Stimulated activated memory B cell treated with anti-CD40 and anti-IgM and Interleukin-4, amounts not matched to agents 10 μg/mL and 1 μg/mL and 100 μg/mL, for 72 hours (primary cell): ENCODE measurements around the gene ZNF189.
A peak's percentile ranks its signal among the peaks of the same experiment; 100 is the strongest.

ENCODE experiments used
- ATAC-seq: fragments of 150-1000 bp; cut with Tn5 transposase; 2 replicates; pipeline ENCODE4 v1.10.0; 2021
- H3K27ac Mint-ChIP-seq: one replicate; pipeline ENCODE4 v1.8.0; 2022; ENCODE audit warnings: mild to moderate bottlenecking, mixed read lengths
- H3K27me3 Mint-ChIP-seq: one replicate; pipeline ENCODE4 v1.8.0; 2022; ENCODE audit warnings: mixed read lengths
- H3K36me3 Mint-ChIP-seq: one replicate; pipeline ENCODE4 v1.8.0; 2022; ENCODE audit warnings: mixed read lengths
- H3K4me1 Mint-ChIP-seq: one replicate; pipeline ENCODE4 v1.8.0; 2022; ENCODE audit warnings: mixed read lengths
- H3K4me3 Mint-ChIP-seq: one replicate; pipeline ENCODE4 v1.8.0; 2022; ENCODE audit warnings: mild to moderate bottlenecking, moderate library complexity, mixed read lengths
- H3K9me3 Mint-ChIP-seq: one replicate; pipeline ENCODE4 v1.8.0; 2022; ENCODE audit warnings: mixed read lengths

Gene ZNF189

DNA sequence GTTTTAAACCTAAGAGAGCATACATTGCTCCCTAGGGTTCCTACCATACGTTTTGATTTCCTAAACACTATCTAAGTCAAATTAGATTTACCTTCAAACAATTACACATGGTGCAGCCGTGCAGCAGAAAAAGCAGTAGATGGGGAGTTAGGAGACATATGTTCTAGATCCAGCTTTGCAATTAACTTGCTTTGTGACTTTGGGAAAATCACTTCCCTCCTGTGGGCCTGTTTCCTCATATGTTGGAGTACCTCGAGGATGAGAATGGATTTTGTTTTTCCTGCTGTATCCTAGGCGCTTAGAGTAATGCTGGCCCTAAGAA is 944 bp upstream of the ZNF189 start:
- Mint-ChIP-seq H3K9me3 (peaks cover 7% of the 10 kb centered on the region), H3K27me3 (no peaks in the 10 kb centered on the region), H3K27ac (peak overlapping the region; percentile 91), H3K36me3 (peaks cover 58% of the 10 kb centered on the region), H3K4me1 (peaks cover 64% of the 10 kb centered on the region), H3K4me3 (peak overlapping the region; percentile 90)
- ATAC-seq, result no peak

DNA sequence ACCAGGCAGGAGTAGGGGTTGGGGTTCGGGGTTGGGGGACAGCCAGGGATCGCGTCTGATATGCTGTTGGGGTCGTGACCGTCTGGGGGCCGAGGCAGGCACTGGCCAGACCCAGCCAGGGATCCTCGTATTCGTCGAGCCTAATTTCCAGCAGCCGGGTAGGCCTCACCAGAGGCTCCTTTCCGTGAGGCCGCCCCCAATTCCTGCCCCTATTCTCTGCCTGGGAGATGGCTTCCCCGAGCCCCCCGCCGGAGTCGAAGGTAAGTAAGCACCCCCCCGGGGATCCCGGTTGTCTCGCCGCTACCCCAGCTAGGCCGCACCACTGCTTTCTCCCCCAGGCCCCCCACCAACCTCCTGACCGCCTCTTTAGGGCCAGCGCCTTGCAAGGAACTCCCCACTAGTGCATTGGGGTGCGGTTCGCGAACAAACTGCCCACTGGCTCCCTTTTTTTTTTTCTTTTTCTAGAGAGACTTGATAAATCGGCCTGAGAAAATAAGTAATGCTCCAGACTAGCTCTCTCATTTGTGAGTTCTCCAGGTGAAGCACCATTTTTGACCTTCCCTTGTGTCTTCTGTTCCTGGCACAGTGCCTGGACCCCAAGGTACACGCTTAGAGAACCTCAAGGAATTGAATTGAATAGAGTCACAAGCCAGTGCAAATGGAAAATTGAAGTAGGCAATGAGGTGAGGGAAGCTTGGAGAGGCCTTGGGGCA is 435 bp downstream of the ZNF189 start:
- peak overlapping the region; percentile 91 for H3K27ac Mint-ChIP-seq
- H3K9me3 Mint-ChIP-seq, result peaks cover 11% of the 10 kb centered on the region
- peaks cover 59% of the 10 kb centered on the region for H3K36me3 Mint-ChIP-seq
- peaks cover 73% of the 10 kb centered on the region for H3K4me1 Mint-ChIP-seq
- H3K4me3 Mint-ChIP-seq, result peak overlapping the region; percentile 90
- no peaks in the 10 kb centered on the region for H3K27me3 Mint-ChIP-seq
- peak; percentile 11 for ATAC-seq

DNA sequence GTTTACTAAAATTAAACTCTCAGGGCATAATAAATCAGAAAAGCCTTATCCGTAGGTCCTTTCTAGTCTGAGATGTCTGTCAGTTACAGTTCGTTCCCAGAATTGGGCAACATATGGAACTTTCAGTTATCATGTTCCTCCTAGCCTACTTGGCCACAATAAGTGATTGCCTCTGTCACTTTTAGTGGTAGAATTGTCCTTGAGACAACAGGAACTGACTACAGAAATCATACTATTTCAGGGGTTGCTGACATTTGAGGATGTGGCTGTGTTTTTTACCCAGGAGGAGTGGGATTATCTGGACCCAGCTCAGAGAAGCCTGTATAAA is 956 bp downstream of the ZNF189 start:
- peaks cover 67% of the 10 kb centered on the region for H3K4me1 Mint-ChIP-seq

DNA sequence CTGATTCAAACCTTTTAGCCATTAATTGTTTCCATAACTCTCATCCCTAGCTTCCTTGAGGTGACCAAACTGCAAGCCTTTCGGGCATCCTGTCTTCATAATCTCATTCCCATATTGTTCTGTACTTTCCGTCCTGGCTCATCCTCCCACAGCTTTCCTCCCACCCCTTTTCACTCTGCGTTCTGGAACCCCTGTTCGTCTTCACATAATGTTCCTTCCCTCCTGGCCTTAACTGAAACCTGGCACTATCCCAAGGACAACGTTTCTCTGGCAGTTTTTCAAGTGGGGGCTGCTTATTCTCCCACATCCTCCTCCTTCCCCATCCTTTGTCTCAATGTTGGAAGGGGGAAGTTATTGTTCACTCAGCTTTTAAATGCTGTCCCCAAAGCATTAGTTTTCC is 1.5 kb downstream of the ZNF189 start:
- no peaks in the 10 kb centered on the region for H3K27me3 Mint-ChIP-seq
- ATAC-seq, result no peak
- H3K4me1 Mint-ChIP-seq, result peaks cover 62% of the 10 kb centered on the region
- H3K27ac Mint-ChIP-seq, result peak overlapping the region; percentile 91
- peaks cover 12% of the 10 kb centered on the region for H3K9me3 Mint-ChIP-seq
- peak overlapping the region; percentile 90 for H3K4me3 Mint-ChIP-seq
- peaks cover 59% of the 10 kb centered on the region for H3K36me3 Mint-ChIP-seq

More for the DNA sequence above, 956 bp downstream of the ZNF189 start:
- Mint-ChIP-seq H3K4me3 (peak overlapping the region; percentile 90), H3K27me3 (no peaks in the 10 kb centered on the region), H3K27ac (peak overlapping the region; percentile 91), H3K9me3 (peaks cover 11% of the 10 kb centered on the region), H3K36me3 (peaks cover 59% of the 10 kb centered on the region)
- ATAC-seq, result no peak

DNA sequence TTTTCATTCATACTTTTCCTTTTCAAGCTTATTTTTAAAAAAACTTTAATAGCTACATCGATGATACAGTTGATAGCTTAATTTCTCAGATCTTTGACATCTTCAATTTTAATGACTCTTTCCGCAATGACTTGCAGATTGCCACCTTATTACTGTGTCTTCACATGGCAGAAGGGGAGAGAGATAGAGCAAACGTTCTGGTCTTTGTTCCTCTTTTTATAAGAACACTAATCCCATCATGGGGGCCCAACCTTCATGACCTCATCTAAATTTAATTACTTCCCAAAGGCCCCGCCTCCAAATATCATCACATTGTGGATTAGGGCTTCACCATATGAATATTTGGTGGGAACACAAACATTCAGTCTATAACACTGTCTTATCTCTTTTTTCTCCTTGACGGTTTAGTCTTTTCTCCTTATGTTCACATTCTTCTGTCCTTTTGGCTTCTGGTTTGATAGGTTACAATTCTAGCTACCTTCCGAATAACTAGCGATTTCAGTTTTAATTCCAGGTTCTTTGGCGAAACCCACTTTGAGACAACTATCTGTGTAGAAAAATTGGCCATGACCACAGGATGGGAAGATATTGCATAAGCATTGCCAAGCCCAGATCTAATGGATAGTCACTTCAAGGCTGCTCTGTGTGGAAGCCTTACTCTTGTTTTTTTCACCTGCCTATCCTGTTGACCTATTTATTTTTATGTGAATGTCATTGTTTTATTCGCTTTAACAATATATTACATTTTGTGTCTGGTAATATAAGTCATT is 5.0 kb downstream of the ZNF189 start:
- no peaks in the 10 kb centered on the region for H3K27me3 Mint-ChIP-seq
- H3K4me3 Mint-ChIP-seq, result no peak overlapping the region
- H3K4me1 Mint-ChIP-seq, result peaks cover 40% of the 10 kb centered on the region
- ATAC-seq, result no peak
- H3K27ac Mint-ChIP-seq, result no peak overlapping the region
- H3K36me3 Mint-ChIP-seq, result peaks cover 85% of the 10 kb centered on the region
- peaks cover 28% of the 10 kb centered on the region for H3K9me3 Mint-ChIP-seq

DNA sequence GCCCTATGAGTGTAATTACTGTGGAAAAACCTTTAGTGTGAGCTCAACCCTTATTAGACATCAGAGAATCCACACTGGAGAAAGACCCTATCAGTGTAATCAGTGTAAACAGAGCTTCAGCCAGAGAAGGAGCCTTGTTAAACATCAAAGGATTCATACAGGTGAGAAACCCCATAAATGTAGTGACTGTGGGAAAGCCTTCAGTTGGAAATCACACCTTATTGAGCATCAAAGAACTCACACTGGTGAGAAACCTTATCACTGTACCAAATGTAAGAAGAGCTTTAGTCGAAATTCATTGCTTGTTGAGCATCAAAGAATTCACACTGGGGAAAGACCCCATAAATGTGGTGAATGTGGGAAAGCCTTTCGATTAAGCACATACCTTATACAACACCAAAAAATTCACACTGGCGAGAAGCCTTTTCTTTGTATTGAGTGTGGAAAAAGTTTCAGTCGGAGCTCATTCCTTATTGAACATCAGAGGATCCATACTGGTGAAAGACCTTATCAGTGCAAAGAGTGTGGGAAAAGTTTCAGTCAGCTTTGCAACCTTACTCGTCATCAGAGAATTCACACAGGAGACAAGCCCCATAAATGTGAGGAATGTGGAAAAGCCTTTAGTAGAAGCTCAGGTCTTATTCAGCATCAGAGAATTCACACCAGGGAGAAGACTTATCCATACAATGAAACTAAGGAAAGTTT is 9.9 kb downstream of the ZNF189 start:
- Mint-ChIP-seq H3K9me3 (peaks cover 37% of the 10 kb centered on the region), H3K4me3 (no peak overlapping the region), H3K27me3 (no peaks in the 10 kb centered on the region), H3K4me1 (peaks cover 6% of the 10 kb centered on the region), H3K27ac (no peak overlapping the region), H3K36me3 (peaks cover 80% of the 10 kb centered on the region)
- ATAC-seq, result no peak

DNA sequence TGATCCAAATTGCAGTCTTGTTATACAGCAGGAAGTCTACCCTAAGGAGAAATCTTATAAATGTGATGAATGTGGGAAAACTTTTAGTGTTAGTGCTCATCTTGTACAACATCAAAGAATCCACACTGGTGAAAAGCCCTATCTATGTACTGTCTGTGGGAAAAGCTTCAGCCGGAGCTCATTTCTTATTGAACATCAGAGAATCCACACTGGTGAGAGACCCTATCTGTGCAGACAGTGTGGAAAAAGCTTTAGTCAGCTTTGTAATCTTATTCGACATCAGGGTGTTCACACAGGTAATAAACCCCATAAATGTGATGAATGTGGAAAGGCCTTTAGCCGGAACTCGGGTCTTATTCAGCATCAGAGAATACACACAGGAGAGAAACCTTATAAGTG is 10.4 kb downstream of the ZNF189 start:
- Mint-ChIP-seq H3K9me3 (peaks cover 37% of the 10 kb centered on the region), H3K27ac (no peak overlapping the region), H3K4me1 (no peaks in the 10 kb centered on the region), H3K27me3 (no peaks in the 10 kb centered on the region), H3K36me3 (peaks cover 80% of the 10 kb centered on the region), H3K4me3 (no peak overlapping the region)
- no peak for ATAC-seq

DNA sequence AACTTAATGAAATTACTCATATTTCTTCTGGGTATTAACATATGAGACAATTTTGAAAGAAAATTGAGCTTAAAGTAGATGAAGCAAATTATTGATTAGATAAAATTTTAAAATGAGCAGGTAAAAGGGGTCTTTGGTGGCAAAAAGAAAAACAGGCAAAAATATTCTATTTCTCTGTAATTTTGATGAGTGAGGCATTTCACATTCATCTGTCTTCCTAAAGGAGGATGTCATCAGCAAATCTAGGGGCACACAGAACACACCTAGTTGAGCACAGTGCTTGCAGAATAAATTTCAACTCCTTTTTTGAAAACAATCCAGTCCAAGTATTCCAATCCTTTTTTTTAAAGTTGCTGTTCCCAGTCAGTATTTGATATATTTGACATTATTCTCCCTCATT is 16.2 kb downstream of the ZNF189 start:
- H3K9me3 Mint-ChIP-seq, result peaks cover 30% of the 10 kb centered on the region
- H3K27me3 Mint-ChIP-seq, result no peaks in the 10 kb centered on the region
- H3K4me3 Mint-ChIP-seq, result no peak overlapping the region
- H3K27ac Mint-ChIP-seq, result no peak overlapping the region
- peaks cover 47% of the 10 kb centered on the region for H3K36me3 Mint-ChIP-seq
- H3K4me1 Mint-ChIP-seq, result no peaks in the 10 kb centered on the region
- no peak for ATAC-seq

DNA sequence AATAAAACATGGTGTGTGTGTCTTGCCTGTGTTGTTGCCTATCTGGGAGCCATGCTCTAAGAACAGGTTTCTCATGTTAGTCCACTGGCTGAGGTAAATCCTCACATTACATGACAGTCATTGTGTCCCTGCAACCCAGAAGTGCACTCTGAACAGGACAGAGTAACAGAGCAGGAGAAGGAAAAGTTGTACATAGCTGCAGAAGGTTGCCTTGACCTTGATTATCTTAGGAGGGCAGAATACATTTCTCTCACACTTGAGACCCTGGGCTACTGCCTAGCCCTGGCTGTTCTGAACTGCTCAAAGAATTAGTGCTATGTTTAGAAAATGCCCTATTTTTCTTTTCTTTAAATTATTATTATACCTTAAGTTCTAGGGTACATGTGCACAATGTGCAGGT is 16.9 kb downstream of the ZNF189 start:
- no peak for ATAC-seq
- Mint-ChIP-seq H3K4me3 (no peak overlapping the region), H3K36me3 (peaks cover 46% of the 10 kb centered on the region), H3K9me3 (peaks cover 30% of the 10 kb centered on the region), H3K27me3 (no peaks in the 10 kb centered on the region), H3K4me1 (no peaks in the 10 kb centered on the region), H3K27ac (no peak overlapping the region)

DNA sequence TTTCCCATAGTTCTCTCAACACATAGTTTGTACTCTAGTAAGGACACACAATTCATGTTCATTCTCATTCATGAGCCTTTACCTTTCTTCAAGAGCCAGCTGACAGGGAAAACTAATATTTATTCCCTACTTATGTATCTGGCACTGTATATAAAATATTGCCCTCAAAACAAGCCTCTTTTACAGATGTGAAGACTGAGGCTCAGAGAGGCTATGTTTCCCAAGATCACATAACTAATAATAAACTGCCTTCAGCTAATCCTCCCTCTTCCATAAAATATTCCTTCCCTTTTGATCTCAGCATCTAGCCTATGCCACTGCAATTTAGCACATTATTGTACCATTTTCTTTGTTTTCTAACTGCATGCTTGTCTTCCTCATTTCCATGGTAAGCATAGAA is 18.7 kb downstream of the ZNF189 start:
- Mint-ChIP-seq H3K36me3 (peaks cover 40% of the 10 kb centered on the region), H3K27me3 (no peaks in the 10 kb centered on the region), H3K9me3 (peaks cover 27% of the 10 kb centered on the region), H3K4me3 (no peak overlapping the region), H3K27ac (no peak overlapping the region), H3K4me1 (no peaks in the 10 kb centered on the region)
- no peak for ATAC-seq

DNA sequence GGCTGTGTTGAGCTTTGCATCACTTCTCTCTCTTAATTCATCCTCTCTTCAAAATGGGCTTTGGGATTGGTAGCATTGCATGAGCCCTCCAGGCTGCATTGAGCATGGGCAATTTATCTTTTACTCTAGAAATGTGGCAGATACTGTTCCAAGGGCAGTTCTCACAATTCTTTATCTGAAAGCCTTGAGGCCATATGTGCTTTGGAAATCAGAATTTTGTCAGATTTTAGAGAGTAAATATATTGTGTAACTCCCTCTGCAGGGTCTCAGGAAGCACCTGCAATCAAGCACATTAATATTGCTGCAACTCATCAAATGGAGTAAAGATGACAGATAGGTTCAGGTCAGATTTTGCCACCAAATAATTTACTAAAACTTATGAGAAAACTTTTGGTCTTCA is 19.3 kb downstream of the ZNF189 start:
- peaks cover 22% of the 10 kb centered on the region for H3K9me3 Mint-ChIP-seq
- no peak overlapping the region for H3K4me3 Mint-ChIP-seq
- no peak for ATAC-seq

DNA sequence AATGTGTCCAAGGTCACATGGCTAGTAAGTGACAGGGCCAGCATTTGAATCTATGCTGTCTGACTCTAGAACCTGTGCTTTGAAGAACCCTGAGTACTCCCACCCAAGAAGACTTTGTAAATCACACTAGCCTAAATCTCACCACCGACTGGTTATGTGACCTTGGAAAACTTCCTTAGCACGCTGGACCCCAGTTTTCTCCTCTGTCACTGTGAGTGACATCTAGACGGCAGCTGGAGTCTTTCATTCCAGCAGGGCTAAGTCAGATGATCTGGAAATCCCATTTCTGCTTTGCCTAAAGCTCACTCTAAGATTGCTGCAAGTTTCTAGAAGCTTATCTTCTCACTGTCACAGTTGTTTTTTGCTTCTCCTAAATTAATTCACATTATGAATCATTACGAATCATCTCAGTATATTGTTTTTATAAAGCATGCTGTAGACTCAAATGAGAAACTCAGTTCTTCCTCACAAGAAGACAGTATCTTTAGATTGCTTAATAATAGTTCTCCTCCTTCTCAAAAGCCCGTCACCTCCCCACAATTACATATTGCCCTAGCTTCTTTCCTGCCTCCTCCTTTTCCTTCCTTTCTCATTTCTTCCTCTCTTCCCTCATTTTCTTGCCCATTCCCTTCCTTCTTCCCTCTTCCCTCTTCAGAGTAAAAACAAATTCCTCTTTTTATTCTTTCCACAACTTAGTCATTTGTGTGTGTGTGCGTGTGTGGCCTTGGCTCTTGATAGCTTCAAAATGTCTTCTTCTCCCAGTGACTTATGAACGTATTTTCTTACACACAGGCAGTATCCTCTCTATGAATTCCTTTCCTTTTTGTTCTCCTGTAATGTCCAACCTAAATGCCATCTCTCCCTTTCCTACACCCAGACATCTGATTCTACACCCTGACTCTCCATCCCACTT is 20.1 kb downstream of the ZNF189 start:
- ATAC-seq, result no peak
- Mint-ChIP-seq H3K27ac (no peak overlapping the region), H3K36me3 (peaks cover 26% of the 10 kb centered on the region), H3K4me3 (no peak overlapping the region), H3K4me1 (no peaks in the 10 kb centered on the region), H3K27me3 (no peaks in the 10 kb centered on the region), H3K9me3 (peaks cover 20% of the 10 kb centered on the region)

More for the DNA sequence above, 19.3 kb downstream of the ZNF189 start:
- Mint-ChIP-seq H3K36me3 (peaks cover 34% of the 10 kb centered on the region), H3K27ac (no peak overlapping the region), H3K4me1 (no peaks in the 10 kb centered on the region), H3K27me3 (no peaks in the 10 kb centered on the region)

DNA sequence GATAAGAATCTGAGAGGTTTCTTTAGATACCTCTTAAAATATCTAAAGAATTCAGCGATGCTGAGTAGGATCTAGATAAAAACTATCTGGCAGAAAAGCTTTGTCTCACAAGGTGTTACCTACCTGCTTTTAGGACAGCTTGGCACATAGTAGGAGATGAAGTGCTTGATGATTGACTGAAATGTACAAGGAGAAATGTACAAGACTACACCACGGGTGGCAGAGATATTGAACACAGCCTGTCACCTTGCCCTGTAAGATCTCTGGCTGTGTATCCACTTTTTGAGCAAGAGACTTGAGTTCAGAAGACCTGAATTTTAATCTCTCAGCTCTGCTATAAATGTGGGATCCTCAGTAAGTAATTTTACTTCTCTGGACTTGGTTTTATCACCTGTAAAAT is 21.2 kb downstream of the ZNF189 start:
- peaks cover 17% of the 10 kb centered on the region for H3K36me3 Mint-ChIP-seq
- H3K27me3 Mint-ChIP-seq, result no peaks in the 10 kb centered on the region
- no peak for ATAC-seq
- H3K4me3 Mint-ChIP-seq, result no peak overlapping the region
- H3K4me1 Mint-ChIP-seq, result no peaks in the 10 kb centered on the region
- peaks cover 14% of the 10 kb centered on the region for H3K9me3 Mint-ChIP-seq
- H3K27ac Mint-ChIP-seq, result no peak overlapping the region

DNA sequence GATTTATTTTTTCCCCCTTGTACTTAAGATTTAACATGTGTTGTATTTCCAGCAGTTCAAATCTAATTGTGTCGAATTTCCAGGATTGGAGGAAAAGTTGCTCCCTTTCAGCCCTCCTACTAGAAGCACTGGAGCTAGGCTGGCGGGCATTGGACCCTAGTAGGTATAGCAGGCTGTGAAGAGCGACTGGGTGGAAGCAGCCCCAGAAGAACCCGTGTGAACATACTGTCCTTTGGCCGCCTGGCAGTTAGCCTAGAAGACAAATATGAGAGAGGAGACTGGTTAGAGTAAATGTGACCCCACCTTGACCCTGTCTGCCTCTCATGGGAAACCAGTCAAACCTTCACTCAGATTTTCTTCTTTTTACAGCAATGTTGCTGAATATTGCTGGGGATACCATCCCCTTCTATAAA is 23.0 kb downstream of the ZNF189 start:
- ATAC-seq, result no peak
- H3K4me3 Mint-ChIP-seq, result no peak overlapping the region
- H3K9me3 Mint-ChIP-seq, result peaks cover 14% of the 10 kb centered on the region
- H3K27ac Mint-ChIP-seq, result no peak overlapping the region
- H3K36me3 Mint-ChIP-seq, result peaks cover 17% of the 10 kb centered on the region
- no peaks in the 10 kb centered on the region for H3K4me1 Mint-ChIP-seq
- no peaks in the 10 kb centered on the region for H3K27me3 Mint-ChIP-seq

DNA sequence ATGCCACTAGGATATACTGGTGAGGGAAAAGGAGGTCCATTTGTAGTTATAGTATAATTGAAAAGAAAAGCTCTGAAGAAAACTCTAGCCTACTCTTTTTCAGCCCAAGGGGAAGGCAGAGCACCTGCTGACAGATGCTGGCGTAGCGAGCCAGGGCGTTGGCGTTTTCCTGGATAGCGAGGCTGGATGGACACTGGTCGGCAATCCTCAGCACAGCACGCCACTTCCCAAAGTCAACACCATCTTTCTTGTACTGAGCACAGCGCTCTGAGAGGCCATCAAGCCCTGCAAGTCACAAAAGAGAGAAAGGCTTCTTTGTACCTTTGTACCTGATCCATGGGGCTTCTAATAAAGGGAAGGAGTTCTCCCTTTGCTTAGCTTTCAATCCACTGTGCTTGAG is 28.7 kb downstream of the ZNF189 start:
- ATAC-seq, result no peak
- Mint-ChIP-seq H3K4me1 (peaks cover 9% of the 10 kb centered on the region), H3K4me3 (no peak overlapping the region), H3K27me3 (no peaks in the 10 kb centered on the region), H3K9me3 (peaks cover 6% of the 10 kb centered on the region), H3K36me3 (no peaks in the 10 kb centered on the region), H3K27ac (peak overlapping the region; percentile 49)
